Measurements from ENCODE around the gene ABHD4.
"Not testable (repeated sequence)": the region's sequence is repeated elsewhere in the genome, so short reads cannot be mapped to it uniquely, and the experiment has no call there.

Gene ABHD4

GRCh38 chr14:22564463-22564862, 33.6 kb upstream of the ABHD4 start:
- no peak overlapping the region for H3K4me3 ChIP-seq (ENCODE audit: low read depth, low read length)
- no peak for TF ChIP-seq CTCF (IDR thresholded peaks at IDR 0.05; ENCODE audit: low read depth, low read length)

DNA sequence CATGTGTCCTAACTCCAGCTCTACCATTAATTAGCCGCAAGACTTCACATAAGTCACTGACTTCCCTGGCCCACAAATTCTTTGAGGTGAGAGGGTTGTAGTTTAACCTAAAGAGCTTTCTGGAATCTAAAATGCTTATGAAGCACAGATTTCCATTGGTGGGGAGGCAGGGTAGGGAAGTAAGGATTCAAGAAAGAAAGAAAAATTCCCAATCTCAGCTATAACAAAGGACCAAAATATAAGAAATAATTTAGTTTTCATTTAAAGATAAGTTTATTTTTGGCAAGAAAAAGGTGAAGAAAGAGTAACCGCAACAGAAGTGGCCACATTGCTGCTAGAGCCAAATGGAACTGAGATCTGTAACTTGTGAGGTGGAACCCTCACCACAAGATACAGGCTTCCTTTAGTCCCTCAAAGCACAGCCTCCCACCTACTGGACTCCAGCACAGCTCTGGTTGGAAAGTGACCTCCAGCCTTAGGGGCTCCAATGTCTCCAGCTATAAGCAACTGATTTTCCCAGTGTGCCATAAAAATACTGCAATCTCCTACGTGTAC, 32.6 kb upstream of the ABHD4 start:
- H3K4me3 ChIP-seq (ENCODE audit: low read depth, low read length) = no peak overlapping the region
- no peak for TF ChIP-seq CTCF (IDR thresholded peaks at IDR 0.05; ENCODE audit: low read depth, low read length)

DNA sequence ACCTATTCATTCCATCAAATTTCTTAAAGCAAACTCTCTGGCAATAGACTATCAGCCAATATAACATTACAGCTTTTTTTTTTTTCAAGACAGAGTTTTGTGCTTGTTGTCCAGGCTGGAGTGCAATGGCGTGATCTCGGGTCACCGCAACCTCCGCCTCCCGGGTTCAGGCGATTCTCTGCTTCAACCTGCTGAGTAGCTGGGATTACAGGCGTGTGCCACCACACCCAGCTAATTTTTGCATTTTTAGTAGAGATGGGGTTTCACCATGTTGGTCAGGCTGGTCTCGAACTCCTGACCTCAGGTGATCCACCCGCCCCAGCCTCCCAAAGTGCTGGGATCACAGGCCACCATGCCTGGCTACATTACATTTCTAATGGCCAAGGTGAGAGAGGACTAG, 31.8 kb upstream of the ABHD4 start:
- H3K4me3 ChIP-seq (ENCODE audit: low read depth, low read length) = not testable (repeated sequence)

- no peak overlapping the region for H3K4me3 ChIP-seq (ENCODE audit: low read depth, low read length)
- no peak for TF ChIP-seq CTCF (IDR thresholded peaks at IDR 0.05; ENCODE audit: low read depth, low read length)
Measured at GRCh38 chr14:22566845-22567244, 31.3 kb upstream of the ABHD4 start.

DNA sequence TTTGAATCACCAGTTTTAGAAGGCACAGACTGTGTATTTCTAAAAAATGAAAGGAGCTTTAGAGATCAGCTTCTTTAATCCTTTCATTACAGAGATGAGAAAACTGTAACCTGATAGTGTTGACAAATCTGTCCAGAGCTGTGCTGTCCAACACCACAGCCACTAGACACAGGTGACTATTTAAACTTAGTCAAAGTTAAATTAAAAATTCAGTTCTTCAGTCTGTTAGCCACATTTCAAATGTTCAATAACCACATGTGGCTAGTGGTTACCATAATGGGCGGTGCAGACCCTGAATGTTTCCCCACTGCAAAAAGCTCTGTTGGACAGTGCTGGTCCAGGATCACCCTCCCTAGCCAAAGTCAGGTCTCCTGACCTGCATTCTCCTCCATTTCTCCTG, 30.7 kb upstream of the ABHD4 start:
- no peak overlapping the region for H3K4me3 ChIP-seq (ENCODE audit: low read depth, low read length)
- no peak for TF ChIP-seq CTCF (IDR thresholded peaks at IDR 0.05; ENCODE audit: low read depth, low read length)

- no peak overlapping the region for H3K4me3 ChIP-seq (ENCODE audit: low read depth, low read length)
- TF ChIP-seq CTCF (IDR thresholded peaks at IDR 0.05; ENCODE audit: low read depth, low read length) = no peak
Measured at GRCh38 chr14:22569106-22569736, 28.9 kb upstream of the ABHD4 start.

DNA sequence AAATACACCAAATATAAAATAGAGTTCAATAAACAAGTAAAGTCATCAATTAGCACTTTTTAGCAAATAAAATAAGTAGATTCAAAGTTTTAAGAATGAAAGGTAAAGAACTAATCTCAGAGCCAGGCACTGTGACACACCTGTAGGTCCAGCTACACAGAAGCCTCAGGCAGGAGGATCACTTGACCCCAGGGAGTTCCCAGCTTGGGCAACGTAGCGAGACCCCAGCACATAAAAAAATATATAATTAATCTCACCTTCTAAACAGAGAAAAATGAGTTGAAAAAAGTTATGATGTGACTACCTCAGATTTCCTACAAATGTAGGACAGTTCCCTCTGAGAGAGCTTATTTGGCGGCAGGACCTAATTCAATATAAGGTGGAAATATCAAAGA, 28.4 kb upstream of the ABHD4 start:
- no peak overlapping the region for H3K4me3 ChIP-seq (ENCODE audit: low read depth, low read length)
- TF ChIP-seq CTCF (IDR thresholded peaks at IDR 0.05; ENCODE audit: low read depth, low read length) = no peak
